NCI-H128 (cell line): ENCODE data around the gene LUC7L3.
"Not testable (repeated sequence)": the region's sequence is repeated elsewhere in the genome, so short reads cannot be mapped to it uniquely, and the experiment has no call there.

ENCODE experiments used
- DNase-seq: peaks from one replicate; lab custom pipeline; 2025; ENCODE audit not compliant: unreplicated experiment; lab: John Stamatoyannopoulos, UW

LUC7L3 gene

GRCh38 chr17:50719144-50719923 lies at the start of gene LUC7L3:
Gene LUC7L3 (plus strand): TSS chr17:50719603. CDS start chr17:50719733, 130 bp downstream.
- peak; percentile 76 for DNase-seq

- no peak for DNase-seq
These were observed 47.3 kb upstream of the LUC7L3 start for GRCh38 chr17:50672071-50672470.

- no peak for DNase-seq
These were observed 46.4 kb upstream of the LUC7L3 start for GRCh38 chr17:50672831-50673551.

GRCh38 chr17:50675190-50675589 lies 44.2 kb upstream of the LUC7L3 start:
- no peak for DNase-seq

- DNase-seq = no peak
These were observed 43.8 kb upstream of the LUC7L3 start for GRCh38 chr17:50675627-50676026.

GRCh38 chr17:50676065-50676975 lies 43.1 kb upstream of the LUC7L3 start:
- no peak for DNase-seq

GRCh38 chr17:50677851-50678375 lies 41.5 kb upstream of the LUC7L3 start:
- DNase-seq = no peak

GRCh38 chr17:50679008-50679544 lies 40.3 kb upstream of the LUC7L3 start:
- DNase-seq = no peak

- no peak for DNase-seq
These were observed 39.3 kb upstream of the LUC7L3 start for GRCh38 chr17:50680126-50680525.

- DNase-seq = not testable (repeated sequence)
These were observed 38.7 kb upstream of the LUC7L3 start for GRCh38 chr17:50680543-50681262.

- no peak for DNase-seq
These were observed 37.9 kb upstream of the LUC7L3 start for GRCh38 chr17:50681263-50682200.

- DNase-seq = no peak
These were observed 37.0 kb upstream of the LUC7L3 start for GRCh38 chr17:50682441-50682840.

- no peak for DNase-seq
These were observed 36.5 kb upstream of the LUC7L3 start for GRCh38 chr17:50682938-50683337.

GRCh38 chr17:50683434-50684287 lies 35.7 kb upstream of the LUC7L3 start:
- no peak for DNase-seq

- DNase-seq = no peak
These were observed 35.2 kb upstream of the LUC7L3 start for GRCh38 chr17:50684288-50684611.

GRCh38 chr17:50684612-50685333 lies 34.6 kb upstream of the LUC7L3 start:
- no peak for DNase-seq

GRCh38 chr17:50685334-50685665 lies 34.1 kb upstream of the LUC7L3 start:
- DNase-seq = no peak
